OCI-LY3 (cell line): ENCODE data around the gene PDIA5.
"Not testable (repeated sequence)": the region's sequence is repeated elsewhere in the genome, so short reads cannot be mapped to it uniquely, and the experiment has no call there.

Source experiments
- H2AFZ ChIP-seq: fragments of 200-600, 300-600 bp; shearing (Covaris generic); 2 replicates; pipeline ENCODE4 v1.6.0; 2014; ENCODE audit warnings: antibody characterized with exemption, low read depth, low read length
- H3K27ac ChIP-seq: fragments of 200-600, 300-600 bp; sonication (generic); 2 replicates; pipeline ENCODE4 v1.5.1; 2014; ENCODE audit warnings: mild to moderate bottlenecking, low read length, moderate library complexity, mixed read lengths
- H3K27me3 ChIP-seq: fragments of 200-600, 300-600 bp; sonication (generic); 2 replicates; pipeline ENCODE4 v1.6.1; 2014; ENCODE audit warnings: low read depth, low read length, mixed read lengths
- H3K36me3 ChIP-seq: fragments of 200-600, 300-600 bp; sonication (generic); replicated peaks from 2 replicates; pipeline ENCODE3; 2014; ENCODE audit warnings: low read depth, low read length, mixed read lengths
- H3K4me1 ChIP-seq: fragments of 300-600, 200-600 bp; sonication (generic); 2 replicates; pipeline ENCODE4 v1.6.1; 2014; ENCODE audit warnings: low read length, mixed read lengths
- H3K4me2 ChIP-seq: fragments of 200-600, 300-600 bp; sonication (generic); 2 replicates; pipeline ENCODE4 v1.6.1; 2014; ENCODE audit warnings: low read length, mixed read lengths
- H3K4me3 ChIP-seq: fragments of 300-600, 200-600 bp; sonication (generic); 2 replicates; pipeline ENCODE4 v1.5.1; 2014; ENCODE audit warnings: antibody characterized with exemption, mild to moderate bottlenecking, low read length, moderate library complexity
- H3K79me2 ChIP-seq: fragments of 300-600, 200-600 bp; shearing (Covaris generic); 2 replicates; pipeline ENCODE4 v1.6.1; 2014; ENCODE audit warnings: mild to moderate bottlenecking, low read length, mixed read lengths
- H3K9ac ChIP-seq: fragments of 300-600, 200-600 bp; shearing (Covaris generic); 2 replicates; pipeline ENCODE4 v1.6.0; 2014; ENCODE audit warnings: mild to moderate bottlenecking, low read length, moderate library complexity
- H3K9me3 ChIP-seq: fragments of 200-600, 300-600 bp; shearing (Covaris generic); 2 replicates; pipeline ENCODE4 v1.6.1; 2014; ENCODE audit warnings: low read length, mixed read lengths; ENCODE audit not compliant: insufficient read depth
- H4K20me1 ChIP-seq: fragments of 200-600, 300-600 bp; sonication (generic); 2 replicates; pipeline ENCODE4 v1.6.1; 2016; ENCODE audit warnings: low read length, mixed read lengths; ENCODE audit not compliant: insufficient read depth
- CTCF ChIP-seq: fragments of 200-600, 300-600 bp; sonication (generic); IDR thresholded peaks from 2 replicates; pipeline ENCODE4 v1.5.1; 2014; ENCODE audit warnings: antibody characterized with exemption, low read length, low read depth
- EZH2phosphoT487 ChIP-seq: fragments of 200-600 bp; shearing (Covaris generic); IDR thresholded peaks from 2 replicates; pipeline ENCODE4 v1.6.1; 2018; ENCODE audit warnings: antibody characterized with exemption, mixed run types, low read depth

Gene PDIA5

GRCh38 chr3:123112232-123112631 lies 45.4 kb downstream of the PDIA5 start:
- no peak overlapping the region for H2AFZ ChIP-seq
- no peaks in the 10 kb centered on the region for H3K9me3 ChIP-seq
- no peak overlapping the region for H3K4me2 ChIP-seq
- TF ChIP-seq CTCF (no peak), EZH2phosphoT487 (no peak)
- H3K27me3 ChIP-seq, result no peaks in the 10 kb centered on the region
- no peaks in the 10 kb centered on the region for H3K4me1 ChIP-seq
- no peak overlapping the region for H3K9ac ChIP-seq
- H3K36me3 ChIP-seq, result peaks cover 30% of the 10 kb centered on the region
- no peak overlapping the region for H3K27ac ChIP-seq
- no peaks in the 10 kb centered on the region for H4K20me1 ChIP-seq
- H3K4me3 ChIP-seq, result no peak overlapping the region
- no peaks in the 10 kb centered on the region for H3K79me2 ChIP-seq

- H4K20me1 ChIP-seq, H3K9ac ChIP-seq, H3K27ac ChIP-seq, H3K79me2 ChIP-seq, H3K4me1 ChIP-seq, H3K27me3 ChIP-seq, H3K4me2 ChIP-seq, H3K4me3 ChIP-seq, H3K9me3 ChIP-seq, H2AFZ ChIP-seq: not testable (repeated sequence)
- peaks cover 30% of the 10 kb centered on the region for H3K36me3 ChIP-seq
Measured at GRCh38 chr3:123112656-123113055, 45.8 kb downstream of the PDIA5 start.

- H3K9ac ChIP-seq, result no peak overlapping the region
Measured at GRCh38 chr3:123113889-123114450, 47.1 kb downstream of the PDIA5 start.

GRCh38 chr3:123116116-123116515 lies 49.3 kb downstream of the PDIA5 start:
- TF ChIP-seq EZH2phosphoT487, result no peak
- no peak for TF ChIP-seq CTCF
- Histone ChIP-seq H3K9me3 (no peaks in the 10 kb centered on the region), H3K36me3 (peaks cover 51% of the 10 kb centered on the region), H3K4me3 (no peak overlapping the region), H2AFZ (no peak overlapping the region), H3K27ac (no peak overlapping the region), H3K4me1 (no peaks in the 10 kb centered on the region), H3K4me2 (no peak overlapping the region), H3K79me2 (no peaks in the 10 kb centered on the region), H3K9ac (no peak overlapping the region), H3K27me3 (no peaks in the 10 kb centered on the region), H4K20me1 (no peaks in the 10 kb centered on the region)

More at GRCh38 chr3:123113889-123114450, 47.1 kb downstream of the PDIA5 start:
- no peak overlapping the region for H3K4me2 ChIP-seq
- H3K36me3 ChIP-seq, result peaks cover 40% of the 10 kb centered on the region
- H2AFZ ChIP-seq, result no peak overlapping the region
- H3K27ac ChIP-seq, result no peak overlapping the region
- no peak overlapping the region for H3K4me3 ChIP-seq
- H3K9me3 ChIP-seq, result no peaks in the 10 kb centered on the region
- no peaks in the 10 kb centered on the region for H3K79me2 ChIP-seq
- no peaks in the 10 kb centered on the region for H3K4me1 ChIP-seq
- H4K20me1 ChIP-seq, result no peaks in the 10 kb centered on the region
- TF ChIP-seq EZH2phosphoT487, result no peak
- TF ChIP-seq CTCF, result no peak
- no peaks in the 10 kb centered on the region for H3K27me3 ChIP-seq
